GM23338 (cell line): ENCODE results near the gene GOLT1B. TPM values are rescaled to one million over a fixed set of nuclear protein-coding genes. Genes with fewer than 3 reads are reported as not detected.

Experiments
- ATAC-seq: fragments of 200-7000 bp; cut with Tn5 transposase; 3 replicates; pipeline ENCODE4 v1.9.1; 2020
- DNase-seq: peaks from one replicate; pipeline ENCODE4 v3.0.0-alpha.2; 2015; ENCODE audit warnings: low spot score
- H2AFZ ChIP-seq: fragments of 200-600 bp; sonication (generic); 2 replicates; pipeline ENCODE4 v1.8.0; 2016; ENCODE audit warnings: antibody characterized with exemption, mild to moderate bottlenecking, moderate library complexity
- H3F3A ChIP-seq: fragments of 200-600 bp; sonication (generic); replicated peaks from 2 replicates; pipeline ENCODE4 v1.8.0; 2017; ENCODE audit warnings: antibody characterized with exemption, mixed run types, low read depth
- H3K27ac ChIP-seq: fragments of 200-600 bp; sonication (generic); 2 replicates; pipeline ENCODE4 v1.6.1; 2016; ENCODE audit warnings: low read depth
- H3K27me3 ChIP-seq: fragments of 200-600 bp; sonication (generic); 2 replicates; pipeline ENCODE4 v1.8.0; 2016; ENCODE audit warnings: mild to moderate bottlenecking, mixed run types, moderate library complexity; ENCODE audit not compliant: insufficient read depth
- H3K36me3 ChIP-seq: fragments of 200-600 bp; sonication (generic); 2 replicates; pipeline ENCODE4 v1.8.0; 2016; ENCODE audit warnings: mild to moderate bottlenecking; ENCODE audit not compliant: insufficient read depth
- H3K4me1 ChIP-seq: fragments of 200-600 bp; sonication (generic); 2 replicates; pipeline ENCODE4 v1.8.0; 2016; ENCODE audit warnings: mild to moderate bottlenecking, moderate library complexity; ENCODE audit not compliant: insufficient read depth
- H3K4me2 ChIP-seq: fragments of 200-600 bp; sonication (generic); 2 replicates; pipeline ENCODE4 v1.7.1; 2017; ENCODE audit warnings: mixed run types
- H3K4me3 ChIP-seq: fragments of 200-600 bp; sonication (generic); 2 replicates; pipeline ENCODE4 v1.6.1; 2016; ENCODE audit warnings: mixed run types
- H3K79me2 ChIP-seq: fragments of 200-600 bp; sonication (generic); replicated peaks from 2 replicates; pipeline ENCODE4 v1.8.0; 2017; ENCODE audit warnings: mild to moderate bottlenecking; ENCODE audit not compliant: insufficient read depth
- H3K9me2 ChIP-seq: fragments of 200-600 bp; sonication (generic); 2 replicates; pipeline ENCODE4 v1.8.0; 2017; ENCODE audit not compliant: insufficient read depth
- H4K20me1 ChIP-seq: fragments of 200-600 bp; sonication (generic); replicated peaks from 2 replicates; pipeline ENCODE4 v1.8.0; 2017; ENCODE audit warnings: mild to moderate bottlenecking; ENCODE audit not compliant: insufficient read depth
- H3K27ac Mint-ChIP-seq: 2 replicates; pipeline ENCODE4 v1.8.0; 2020; ENCODE audit warnings: inconsistent platforms, mild to moderate bottlenecking, moderate library complexity, mixed read lengths
- H3K27me3 Mint-ChIP-seq: 3 replicates; pipeline ENCODE4 v1.8.0; 2022; ENCODE audit warnings: low read depth, mild to moderate bottlenecking, moderate library complexity, mixed read lengths, inconsistent platforms; ENCODE audit not compliant: insufficient read depth, poor library complexity
- H3K36me3 Mint-ChIP-seq: 3 replicates; pipeline ENCODE4 v1.8.0; 2021; ENCODE audit warnings: low read depth, mild to moderate bottlenecking, inconsistent platforms, moderate library complexity, mixed read lengths
- H3K4me1 Mint-ChIP-seq: 3 replicates; pipeline ENCODE4 v1.8.0; 2020; ENCODE audit warnings: mild to moderate bottlenecking, inconsistent platforms, mixed read lengths
- H3K4me3 Mint-ChIP-seq: 3 replicates; pipeline ENCODE4 v1.8.0; 2021; ENCODE audit warnings: moderate library complexity, mild to moderate bottlenecking, inconsistent platforms, mixed read lengths
- H3K9me3 Mint-ChIP-seq: 3 replicates; pipeline ENCODE4 v1.8.0; 2020; ENCODE audit warnings: moderate library complexity, mild to moderate bottlenecking, inconsistent platforms, mixed read lengths
- CREB1 ChIP-seq: fragments of 250-450 bp; sonication (Bioruptor Pico); IDR thresholded peaks from 2 replicates; pipeline ENCODE4 v1.5.0; 2020; ENCODE audit warnings: low read depth, mild to moderate bottlenecking, moderate library complexity
- EZH2 ChIP-seq: fragments of 200-600 bp; sonication (generic); IDR thresholded peaks from one replicate; pipeline ENCODE4 v1.8.0; 2017; ENCODE audit warnings: antibody characterized with exemption, mild to moderate bottlenecking, low read depth; ENCODE audit not compliant: unreplicated experiment
- EZH2phosphoT487 ChIP-seq: fragments of 200-600 bp; sonication (generic); IDR thresholded peaks from one replicate; pipeline ENCODE4 v1.8.1; 2018; ENCODE audit warnings: antibody characterized with exemption; ENCODE audit not compliant: unreplicated experiment
- JUNB ChIP-seq: IDR thresholded peaks from one replicate; pipeline ENCODE4 v1.6.1; 2016; ENCODE audit warnings: antibody characterized with exemption; ENCODE audit not compliant: unreplicated experiment
- NANOG ChIP-seq: IDR thresholded peaks from 2 replicates; pipeline ENCODE4 v1.6.1; 2016; ENCODE audit warnings: antibody characterized with exemption, borderline replicate concordance
- POLR2AphosphoS5 ChIP-seq: IDR thresholded peaks from 2 replicates; pipeline ENCODE4 v1.6.1; 2016; ENCODE audit warnings: antibody characterized with exemption, low read depth
- STAT1 ChIP-seq: IDR thresholded peaks from one replicate; pipeline ENCODE4 v1.6.1; 2016; ENCODE audit warnings: antibody characterized with exemption; ENCODE audit not compliant: unreplicated experiment
- ZNF114 ChIP-seq: fragments of 250-450 bp; sonication (Bioruptor Pico); IDR thresholded peaks from 2 replicates; pipeline ENCODE4 v1.5.0; 2020; ENCODE audit warnings: mild to moderate bottlenecking, moderate library complexity
- polyA plus RNA-seq: library from polyadenylated mRNA; unstranded; fragments of >200 nt; fragmentation: Nextera tagmentation; extraction: Ambion mirVana; gene quantifications from 2 replicates; pipeline ENCODE4 v1.2.1, GENCODE V29; 2016
- total RNA-seq: library from RNA; depleted of rRNA; stranded (reverse); fragments of >200 nt; shearing (Covaris generic); gene quantifications from 2 replicates; pipeline ENCODE4 v1.2.3, GENCODE V29; 2014
- TF ChIP-seq, protein P1 (sequence below): IDR thresholded peaks from 2 replicates; pipeline ENCODE4 v1.6.1; 2016; ENCODE audit warnings: antibody characterized with exemption
- TF ChIP-seq, protein P2 (sequence below): fragments of 250-450 bp; sonication (Bioruptor Pico); IDR thresholded peaks from 2 replicates; pipeline ENCODE4 v1.5.0; 2020; ENCODE audit warnings: mild to moderate bottlenecking, moderate library complexity

The GOLT1B gene
- total and polyA plus RNA-seq, 2 experiments from 2014 or later: 24.3 to 41.7 TPM

DNA sequence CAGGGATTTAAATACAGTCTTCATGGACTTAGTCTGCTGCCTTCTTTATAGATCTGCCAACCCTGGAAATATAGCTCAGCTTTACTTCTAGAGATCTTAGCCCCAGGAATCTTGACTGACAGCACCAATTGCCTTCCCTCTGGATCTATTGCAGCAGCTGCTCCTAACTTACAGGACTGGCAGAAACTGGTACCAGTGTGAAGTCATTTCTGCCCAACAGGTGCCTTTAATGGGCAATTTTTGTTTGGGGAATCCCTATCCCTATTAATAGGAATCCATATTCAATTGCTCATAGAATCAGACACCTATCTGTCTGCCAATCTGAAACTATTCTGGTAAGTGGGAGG, 51.7 kb downstream of the GOLT1B start:
- TF ChIP-seq CREB1 (no peak), POLR2AphosphoS5 (no peak), JUNB (no peak), NANOG (no peak), ZNF114 (CRISPR knock-in tag) (no peak), EZH2phosphoT487 (no peak), STAT1 (no peak), EZH2 (no peak)
- TF ChIP-seq, protein P1, sequence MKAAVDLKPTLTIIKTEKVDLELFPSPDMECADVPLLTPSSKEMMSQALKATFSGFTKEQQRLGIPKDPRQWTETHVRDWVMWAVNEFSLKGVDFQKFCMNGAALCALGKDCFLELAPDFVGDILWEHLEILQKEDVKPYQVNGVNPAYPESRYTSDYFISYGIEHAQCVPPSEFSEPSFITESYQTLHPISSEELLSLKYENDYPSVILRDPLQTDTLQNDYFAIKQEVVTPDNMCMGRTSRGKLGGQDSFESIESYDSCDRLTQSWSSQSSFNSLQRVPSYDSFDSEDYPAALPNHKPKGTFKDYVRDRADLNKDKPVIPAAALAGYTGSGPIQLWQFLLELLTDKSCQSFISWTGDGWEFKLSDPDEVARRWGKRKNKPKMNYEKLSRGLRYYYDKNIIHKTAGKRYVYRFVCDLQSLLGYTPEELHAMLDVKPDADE: no peak
- TF ChIP-seq, protein P2, sequence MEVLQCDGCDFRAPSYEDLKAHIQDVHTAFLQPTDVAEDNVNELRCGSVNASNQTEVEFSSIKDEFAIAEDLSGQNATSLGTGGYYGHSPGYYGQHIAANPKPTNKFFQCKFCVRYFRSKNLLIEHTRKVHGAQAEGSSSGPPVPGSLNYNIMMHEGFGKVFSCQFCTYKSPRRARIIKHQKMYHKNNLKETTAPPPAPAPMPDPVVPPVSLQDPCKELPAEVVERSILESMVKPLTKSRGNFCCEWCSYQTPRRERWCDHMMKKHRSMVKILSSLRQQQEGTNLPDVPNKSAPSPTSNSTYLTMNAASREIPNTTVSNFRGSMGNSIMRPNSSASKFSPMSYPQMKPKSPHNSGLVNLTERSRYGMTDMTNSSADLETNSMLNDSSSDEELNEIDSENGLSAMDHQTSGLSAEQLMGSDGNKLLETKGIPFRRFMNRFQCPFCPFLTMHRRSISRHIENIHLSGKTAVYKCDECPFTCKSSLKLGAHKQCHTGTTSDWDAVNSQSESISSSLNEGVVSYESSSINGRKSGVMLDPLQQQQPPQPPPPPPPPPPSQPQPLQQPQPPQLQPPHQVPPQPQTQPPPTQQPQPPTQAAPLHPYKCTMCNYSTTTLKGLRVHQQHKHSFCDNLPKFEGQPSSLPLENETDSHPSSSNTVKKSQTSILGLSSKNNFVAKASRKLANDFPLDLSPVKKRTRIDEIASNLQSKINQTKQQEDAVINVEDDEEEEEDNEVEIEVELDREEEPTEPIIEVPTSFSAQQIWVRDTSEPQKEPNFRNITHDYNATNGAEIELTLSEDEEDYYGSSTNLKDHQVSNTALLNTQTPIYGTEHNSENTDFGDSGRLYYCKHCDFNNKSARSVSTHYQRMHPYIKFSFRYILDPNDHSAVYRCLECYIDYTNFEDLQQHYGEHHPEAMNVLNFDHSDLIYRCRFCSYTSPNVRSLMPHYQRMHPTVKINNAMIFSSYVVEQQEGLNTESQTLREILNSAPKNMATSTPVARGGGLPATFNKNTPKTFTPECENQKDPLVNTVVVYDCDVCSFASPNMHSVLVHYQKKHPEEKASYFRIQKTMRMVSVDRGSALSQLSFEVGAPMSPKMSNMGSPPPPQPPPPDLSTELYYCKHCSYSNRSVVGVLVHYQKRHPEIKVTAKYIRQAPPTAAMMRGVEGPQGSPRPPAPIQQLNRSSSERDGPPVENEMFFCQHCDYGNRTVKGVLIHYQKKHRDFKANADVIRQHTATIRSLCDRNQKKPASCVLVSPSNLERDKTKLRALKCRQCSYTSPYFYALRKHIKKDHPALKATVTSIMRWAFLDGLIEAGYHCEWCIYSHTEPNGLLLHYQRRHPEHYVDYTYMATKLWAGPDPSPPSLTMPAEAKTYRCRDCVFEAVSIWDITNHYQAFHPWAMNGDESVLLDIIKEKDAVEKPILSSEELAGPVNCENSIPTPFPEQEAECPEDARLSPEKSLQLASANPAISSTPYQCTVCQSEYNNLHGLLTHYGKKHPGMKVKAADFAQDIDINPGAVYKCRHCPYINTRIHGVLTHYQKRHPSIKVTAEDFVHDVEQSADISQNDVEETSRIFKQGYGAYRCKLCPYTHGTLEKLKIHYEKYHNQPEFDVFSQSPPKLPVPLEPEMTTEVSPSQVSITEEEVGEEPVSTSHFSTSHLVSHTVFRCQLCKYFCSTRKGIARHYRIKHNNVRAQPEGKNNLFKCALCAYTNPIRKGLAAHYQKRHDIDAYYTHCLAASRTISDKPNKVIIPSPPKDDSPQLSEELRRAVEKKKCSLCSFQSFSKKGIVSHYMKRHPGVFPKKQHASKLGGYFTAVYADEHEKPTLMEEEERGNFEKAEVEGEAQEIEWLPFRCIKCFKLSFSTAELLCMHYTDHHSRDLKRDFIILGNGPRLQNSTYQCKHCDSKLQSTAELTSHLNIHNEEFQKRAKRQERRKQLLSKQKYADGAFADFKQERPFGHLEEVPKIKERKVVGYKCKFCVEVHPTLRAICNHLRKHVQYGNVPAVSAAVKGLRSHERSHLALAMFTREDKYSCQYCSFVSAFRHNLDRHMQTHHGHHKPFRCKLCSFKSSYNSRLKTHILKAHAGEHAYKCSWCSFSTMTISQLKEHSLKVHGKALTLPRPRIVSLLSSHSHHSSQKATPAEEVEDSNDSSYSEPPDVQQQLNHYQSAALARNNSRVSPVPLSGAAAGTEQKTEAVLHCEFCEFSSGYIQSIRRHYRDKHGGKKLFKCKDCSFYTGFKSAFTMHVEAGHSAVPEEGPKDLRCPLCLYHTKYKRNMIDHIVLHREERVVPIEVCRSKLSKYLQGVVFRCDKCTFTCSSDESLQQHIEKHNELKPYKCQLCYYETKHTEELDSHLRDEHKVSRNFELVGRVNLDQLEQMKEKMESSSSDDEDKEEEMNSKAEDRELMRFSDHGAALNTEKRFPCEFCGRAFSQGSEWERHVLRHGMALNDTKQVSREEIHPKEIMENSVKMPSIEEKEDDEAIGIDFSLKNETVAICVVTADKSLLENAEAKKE (CRISPR knock-in tag): no peak
- Histone ChIP-seq H3K79me2 (no peaks in the 10 kb centered on the region), H3K27ac (no peak overlapping the region), H3K9me2 (no peaks in the 10 kb centered on the region), H3K4me3 (no peak overlapping the region), H3K4me2 (no peak overlapping the region), H2AFZ (no peak overlapping the region), H3K27me3 (no peaks in the 10 kb centered on the region), H3F3A (no peaks in the 10 kb centered on the region), H3K4me1 (no peaks in the 10 kb centered on the region), H3K36me3 (no peaks in the 10 kb centered on the region), H4K20me1 (no peaks in the 10 kb centered on the region)
- Mint-ChIP-seq H3K27ac (no peak overlapping the region), H3K36me3 (no peaks in the 10 kb centered on the region), H3K4me3 (no peak overlapping the region), H3K9me3 (no peaks in the 10 kb centered on the region), H3K27me3 (peaks cover 1% of the 10 kb centered on the region), H3K4me1 (no peaks in the 10 kb centered on the region)
- ATAC-seq (no peak), DNase-seq (no peak)
